HG03439 (cell line): ENCODE results near the gene PKNOX2.

Experiments
- ATAC-seq: cut with Tn5 transposase; IDR thresholded peaks from one replicate; pipeline ENCODE4 v1.9.1; 2021; ENCODE audit warnings: mild to moderate bottlenecking, moderate library complexity; ENCODE audit not compliant: unreplicated experiment

Gene PKNOX2

GRCh38 chr11:125154378-125155099, 10.0 kb upstream of the PKNOX2 start:
- ATAC-seq: no peak

GRCh38 chr11:125155100-125155444, 9.5 kb upstream of the PKNOX2 start:
- ATAC-seq: no peak

- no peak for ATAC-seq
These were observed 8.8 kb upstream of the PKNOX2 start for GRCh38 chr11:125155767-125156166.

- ATAC-seq: no peak
These were observed 8.0 kb upstream of the PKNOX2 start for GRCh38 chr11:125156346-125157117.

GRCh38 chr11:125157118-125157733, 7.3 kb upstream of the PKNOX2 start:
- ATAC-seq: no peak

GRCh38 chr11:125157953-125158680, 6.4 kb upstream of the PKNOX2 start:
- no peak for ATAC-seq

GRCh38 chr11:125162743-125163142, 1.8 kb upstream of the PKNOX2 start:
- ATAC-seq: no peak

GRCh38 chr11:125163431-125164063, 1.0 kb upstream of the PKNOX2 start:
- no peak for ATAC-seq

- ATAC-seq: no peak
These were observed 495 bp upstream of the PKNOX2 start for GRCh38 chr11:125164091-125164421.

GRCh38 chr11:125165111-125165842, 726 bp downstream of the PKNOX2 start:
- no peak for ATAC-seq

GRCh38 chr11:125165843-125166763, 1.6 kb downstream of the PKNOX2 start:
- no peak for ATAC-seq

GRCh38 chr11:125166764-125167291, 2.3 kb downstream of the PKNOX2 start:
- ATAC-seq: no peak

- no peak for ATAC-seq
These were observed 2.9 kb downstream of the PKNOX2 start for GRCh38 chr11:125167292-125167953.

- ATAC-seq: no peak
These were observed 3.6 kb downstream of the PKNOX2 start for GRCh38 chr11:125167954-125168835.

- no peak for ATAC-seq
These were observed 4.4 kb downstream of the PKNOX2 start for GRCh38 chr11:125168918-125169456.

GRCh38 chr11:125170001-125170509, 5.5 kb downstream of the PKNOX2 start:
- ATAC-seq: no peak

GRCh38 chr11:125170510-125171031, 6.0 kb downstream of the PKNOX2 start:
- ATAC-seq: no peak
